Suppressor macrophage treated with lipopolysaccharide for 1 hour (primary cell): ENCODE results near the gene HOPX.
"Not testable (repeated sequence)": the region's sequence is repeated elsewhere in the genome, so short reads cannot be mapped to it uniquely, and the experiment has no call there.

Experiments used
- DNase-seq, 3 donors: peaks; one replicate each; pipeline ENCODE4 v3.0.0-alpha.2; 2020 to 2022

HOPX gene, protein sequence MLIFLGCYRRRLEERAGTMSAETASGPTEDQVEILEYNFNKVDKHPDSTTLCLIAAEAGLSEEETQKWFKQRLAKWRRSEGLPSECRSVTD

DNA sequence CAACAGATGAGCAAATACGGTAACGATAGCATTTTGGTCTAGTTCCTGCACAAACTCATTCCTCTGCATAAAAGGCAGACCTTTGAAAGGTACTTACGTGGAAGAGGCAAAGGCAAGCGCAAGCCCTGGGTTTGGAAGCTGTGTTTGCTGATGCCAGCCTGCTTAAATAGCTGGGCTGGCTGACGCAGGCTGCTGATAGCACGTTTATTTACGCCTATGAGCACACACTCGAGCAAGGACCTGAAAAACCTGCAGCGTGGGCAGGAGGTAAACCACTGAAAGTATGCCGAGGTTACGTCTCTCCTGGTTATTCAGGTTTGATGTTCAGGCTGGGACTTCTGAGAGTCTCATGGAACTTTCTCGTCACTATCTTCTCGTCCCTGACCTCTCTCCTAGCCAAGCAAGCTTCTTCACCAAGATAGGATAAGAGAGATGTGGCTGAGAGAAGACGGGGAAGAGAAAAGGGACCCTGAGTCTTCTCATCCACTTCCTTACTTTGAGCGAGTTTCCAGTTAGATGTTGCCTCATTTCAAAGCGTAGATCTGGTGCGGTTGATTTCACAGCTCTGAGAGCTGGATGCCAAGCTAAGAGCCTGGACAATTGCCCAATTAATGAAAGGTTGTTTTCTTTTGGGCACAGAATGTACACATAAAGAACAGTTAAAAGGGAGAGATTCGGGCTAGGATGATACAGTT is at the start of gene HOPX:
HOPX (minus strand) TSS at position 139 of the 695 bp plus-strand sequence. CDS start 23,480 bp downstream, outside the sequence.
- peak in 1 of 3 donors; percentile 22 for DNase-seq

DNA sequence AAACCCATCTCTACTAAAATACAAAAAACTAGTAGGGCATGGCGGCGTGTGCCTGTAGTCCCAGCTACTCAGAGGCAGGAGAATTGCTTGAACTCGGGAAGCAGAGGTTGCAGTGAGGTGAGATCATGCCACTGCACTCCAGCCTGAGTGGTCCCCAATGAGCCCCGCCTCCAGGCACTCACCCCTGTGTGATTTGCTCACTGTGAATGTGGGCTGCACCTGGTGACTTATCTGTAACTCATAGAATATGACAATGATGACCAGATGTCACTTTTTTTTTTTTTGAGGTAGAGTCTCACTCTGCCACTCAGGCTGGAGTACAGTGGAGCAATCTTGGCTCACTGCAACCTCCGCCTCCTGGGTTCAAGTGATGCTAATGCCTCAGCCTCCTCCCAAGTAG is 49.0 kb upstream of the HOPX start:
- no peak for DNase-seq

DNA sequence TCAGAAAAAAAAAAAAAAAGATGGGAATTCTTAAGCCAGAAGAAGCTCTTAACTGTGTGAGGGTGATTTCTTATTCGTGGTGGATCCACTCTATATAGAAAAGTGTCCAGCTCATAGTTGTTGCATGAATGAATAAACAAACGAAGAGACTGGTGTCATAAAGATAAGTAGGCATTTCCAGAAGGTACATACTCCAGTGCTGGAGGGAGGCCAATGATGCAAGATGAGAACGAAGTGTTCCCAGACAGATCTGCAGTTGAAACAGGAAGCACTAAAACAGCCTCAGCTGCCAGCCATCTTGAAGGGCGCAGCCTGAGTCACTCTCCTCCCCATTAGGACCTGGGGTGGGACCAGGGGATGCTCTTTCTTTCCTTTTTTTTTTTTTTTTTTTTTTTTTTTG is 47.4 kb upstream of the HOPX start:
- peak; percentile 38 to 53 (median 38) for DNase-seq

DNA sequence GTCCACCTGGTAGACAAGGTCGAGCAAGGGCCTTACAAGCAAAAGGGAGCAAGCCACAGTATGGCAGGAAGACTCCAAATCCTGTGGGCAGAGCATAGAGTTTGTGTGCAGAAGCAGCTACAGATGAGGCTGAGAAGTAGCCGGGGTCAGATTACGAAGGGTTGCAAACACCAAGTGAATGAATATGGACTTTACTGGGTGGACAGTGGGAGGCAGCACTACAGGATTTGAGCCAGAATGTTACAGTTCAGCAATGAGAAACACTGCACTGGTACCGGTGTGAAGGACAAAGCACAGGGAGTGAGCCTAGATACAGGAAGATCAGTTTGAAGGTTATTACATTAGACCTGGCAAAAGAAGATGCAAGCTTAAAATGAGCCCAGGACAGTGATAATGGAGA is 46.1 kb upstream of the HOPX start:
- DNase-seq, result no peak

DNA sequence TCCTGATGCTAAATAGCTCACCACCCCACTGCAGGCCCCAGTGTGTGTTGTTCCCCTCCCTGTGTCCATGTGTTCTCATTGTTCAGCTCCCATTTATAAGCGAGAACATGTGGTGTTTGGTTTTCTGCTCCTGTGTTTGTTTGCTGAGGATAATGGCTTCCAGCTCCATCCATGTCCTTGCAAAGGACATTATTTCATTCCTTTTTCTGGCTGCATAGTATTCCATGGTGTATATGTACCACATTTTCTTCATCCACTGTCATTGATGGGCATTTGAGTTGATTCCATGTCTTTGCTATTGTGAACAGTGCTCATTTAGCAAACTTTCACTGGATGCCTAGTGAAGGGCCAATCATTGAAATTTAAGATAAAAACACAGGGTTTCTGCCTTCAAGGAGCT is 45.5 kb upstream of the HOPX start:
- DNase-seq, result not testable (repeated sequence)

DNA sequence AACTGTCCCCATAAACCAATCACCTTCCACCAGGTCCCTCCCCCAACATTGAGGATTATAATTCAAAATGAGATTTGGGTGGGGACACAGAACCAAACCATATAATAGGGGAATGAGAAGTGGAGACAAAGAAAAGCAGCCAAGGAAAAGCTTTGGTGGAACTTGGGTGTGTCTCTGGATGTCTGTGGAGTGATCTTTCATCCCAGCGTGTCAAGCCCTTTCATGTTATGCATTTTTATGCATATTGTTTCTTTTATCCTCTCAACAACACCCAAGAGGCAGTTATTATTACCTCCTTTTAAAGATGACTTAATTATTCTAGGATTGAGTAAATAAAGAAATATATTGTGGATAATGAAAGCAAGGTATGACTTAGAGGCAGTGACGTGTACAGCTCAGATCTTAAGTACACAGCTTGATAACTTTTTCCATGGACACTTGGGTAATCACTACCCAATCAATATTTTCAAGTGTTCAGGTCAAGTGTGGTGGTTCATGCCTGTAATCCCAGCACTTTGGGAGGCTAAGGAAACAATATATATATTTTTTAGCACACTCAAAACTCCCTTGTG is 42.6 kb upstream of the HOPX start:
- DNase-seq, result no peak

DNA sequence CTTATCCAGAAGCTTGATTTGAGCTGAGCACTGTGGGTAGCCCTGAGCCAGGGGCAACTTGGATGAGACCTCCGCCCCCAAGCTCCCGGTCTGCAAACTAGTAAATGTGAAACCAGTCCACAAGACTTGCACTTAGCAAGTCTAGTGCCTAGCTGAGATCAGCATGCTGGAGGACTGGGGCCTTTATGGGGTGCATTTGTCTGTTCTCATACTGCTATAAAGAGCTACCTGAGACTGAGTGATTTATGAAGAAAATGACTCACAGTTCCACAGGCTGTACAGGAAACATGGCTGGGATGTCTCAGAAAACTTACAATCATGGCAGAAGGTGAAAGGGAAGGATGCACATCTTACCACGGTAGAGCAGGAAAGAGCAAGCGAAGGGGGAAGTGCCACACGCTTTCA is 42.1 kb upstream of the HOPX start:
- DNase-seq, result no peak

DNA sequence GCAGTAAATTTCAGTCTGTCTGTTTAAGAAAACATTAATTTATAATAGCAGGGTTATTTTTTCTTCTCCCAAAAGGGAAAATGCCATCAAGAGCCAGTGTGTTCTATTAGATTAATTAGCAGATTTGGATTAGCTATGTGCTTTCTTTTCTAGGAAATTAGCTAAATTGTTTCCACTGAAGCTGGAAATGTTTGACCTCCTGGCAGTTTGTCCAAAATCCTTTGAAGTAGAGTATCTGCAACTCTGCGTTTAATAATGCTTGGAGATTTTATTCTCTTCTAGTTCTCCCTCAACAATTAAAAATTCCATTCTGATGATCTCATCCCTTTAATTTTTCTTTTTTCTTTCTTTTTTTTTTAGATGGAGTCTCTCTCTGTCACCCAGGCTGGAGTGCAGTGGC is 27.1 kb upstream of the HOPX start:
- no peak for DNase-seq

DNA sequence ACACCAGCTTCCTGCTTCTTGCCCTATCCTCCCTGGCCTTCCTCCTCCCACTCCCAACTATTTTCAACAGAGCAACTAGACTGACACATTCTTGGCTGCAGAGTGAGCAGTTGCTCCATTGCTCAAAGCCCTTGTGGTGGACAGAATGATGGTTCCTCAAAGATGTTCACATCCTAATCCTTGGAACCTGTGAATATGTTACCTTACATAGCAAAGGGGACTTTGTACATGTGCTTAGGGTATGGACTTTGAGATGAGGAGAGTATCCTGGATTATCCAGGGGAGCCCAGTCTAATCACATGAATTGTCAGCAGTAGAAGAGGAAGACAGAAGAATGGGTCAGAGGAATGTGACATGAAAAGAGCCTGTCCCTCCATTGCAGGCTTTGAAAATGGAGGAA is 24.9 kb upstream of the HOPX start:
- peak; percentile 28 to 36 (median 32) for DNase-seq

DNA sequence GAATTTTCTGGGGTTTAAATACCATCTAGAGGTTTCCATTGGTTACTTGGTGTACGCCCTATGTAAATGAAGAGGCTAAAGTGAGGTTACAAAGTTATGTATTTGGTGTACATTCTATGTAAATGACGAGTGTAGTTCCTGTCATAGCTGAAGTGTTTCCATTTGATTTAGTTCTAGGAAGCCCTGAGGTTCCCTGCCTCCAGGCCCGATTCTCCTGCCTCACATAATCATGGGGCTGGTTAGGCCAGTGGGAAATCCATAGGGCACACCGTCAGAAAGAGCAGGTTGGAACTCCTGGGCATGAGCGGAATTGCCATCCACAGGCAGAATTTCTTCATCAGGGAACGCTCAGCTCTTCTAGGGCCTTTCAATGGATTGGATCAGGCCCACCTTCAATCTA is 24.2 kb upstream of the HOPX start:
- no peak for DNase-seq

DNA sequence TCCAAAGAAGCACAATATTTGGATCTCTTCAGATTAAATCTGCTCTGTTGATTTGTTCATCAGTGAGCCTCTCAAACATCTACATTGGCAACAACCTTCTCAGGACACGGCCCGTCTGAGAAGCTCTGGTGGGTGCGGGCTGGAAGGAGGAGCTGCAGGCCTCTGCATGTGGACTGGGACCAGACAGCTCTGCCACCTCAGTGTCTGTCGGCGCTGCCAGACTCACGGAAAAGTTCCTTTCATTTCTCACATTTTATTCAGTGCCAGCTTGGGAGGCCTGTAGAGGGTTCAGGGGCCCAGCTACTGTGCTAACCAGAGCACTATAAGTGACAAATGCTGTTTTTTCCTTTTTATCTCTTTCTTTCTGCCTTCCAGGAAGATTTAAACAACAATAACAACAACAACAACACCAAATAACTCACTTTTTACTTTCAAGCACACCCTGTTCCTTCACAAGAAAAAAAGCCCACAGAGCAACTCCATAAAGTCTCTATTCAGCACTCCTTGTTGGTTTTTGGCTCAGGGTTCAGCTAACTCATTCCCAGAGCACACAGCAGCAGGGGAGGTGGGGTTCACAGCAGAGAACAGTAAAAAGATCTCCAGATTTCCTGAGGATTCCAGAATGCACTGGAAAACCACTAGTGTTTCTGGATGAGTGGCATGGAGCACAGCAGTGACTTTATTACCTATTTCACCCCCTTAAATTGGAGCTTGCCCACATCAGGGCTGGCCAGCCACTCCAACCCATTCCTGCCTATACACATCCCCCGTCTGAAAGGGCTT is 23.2 kb upstream of the HOPX start:
- DNase-seq, result no peak

DNA sequence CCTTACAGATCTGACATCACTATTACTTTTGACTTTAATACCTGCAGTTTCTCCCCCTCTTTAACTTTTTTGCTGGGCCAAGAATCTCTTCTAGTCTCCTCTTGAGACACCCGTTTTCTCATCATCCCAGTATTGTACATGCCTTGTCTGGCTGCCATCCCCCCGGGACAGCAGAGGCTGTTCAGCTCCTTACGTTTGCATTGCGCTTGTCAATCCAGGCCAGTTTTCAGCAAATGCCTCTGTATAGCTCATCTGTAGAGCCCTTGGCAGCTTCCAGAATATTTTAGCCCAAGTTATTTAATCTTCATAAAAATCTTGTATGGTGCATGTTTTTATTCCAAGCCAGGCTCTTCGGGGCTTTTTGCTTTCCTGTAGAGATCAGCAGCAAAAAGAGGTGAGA is 22.3 kb upstream of the HOPX start:
- DNase-seq, result no peak

DNA sequence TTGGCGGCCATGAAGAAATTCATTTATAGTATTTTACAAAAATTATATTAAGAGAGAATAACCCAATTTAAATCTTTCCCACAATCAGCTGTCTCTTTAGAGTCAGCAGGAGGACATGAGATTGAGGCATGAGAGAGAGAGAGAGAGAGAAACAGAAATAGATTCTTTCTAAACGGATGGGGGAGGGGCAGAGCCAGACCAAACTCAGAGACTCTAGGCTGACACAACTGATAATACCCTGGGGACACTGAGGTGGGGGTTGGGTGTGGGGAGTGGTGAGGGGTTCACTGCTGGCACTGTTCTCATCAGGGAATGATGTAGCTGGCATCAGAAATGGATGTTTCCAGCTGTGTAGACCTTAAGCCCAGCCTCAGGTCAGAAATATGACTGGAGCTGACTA is 20.5 kb upstream of the HOPX start:
- DNase-seq, result no peak

DNA sequence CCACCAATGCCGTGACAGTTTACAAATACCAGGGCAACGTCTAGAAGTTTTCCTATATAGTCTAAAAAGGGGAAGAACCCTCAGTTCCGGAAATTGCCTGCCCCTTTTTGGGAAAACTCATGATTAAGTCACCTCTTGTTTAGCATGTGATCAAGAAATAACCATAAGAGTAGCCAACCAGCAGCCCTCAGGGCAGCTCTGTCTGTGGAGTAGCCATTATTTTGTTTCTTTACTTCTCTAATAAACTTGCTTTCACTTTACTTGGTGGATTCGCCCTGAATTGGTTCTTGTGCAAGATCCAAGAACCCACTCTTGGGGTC is 20.0 kb upstream of the HOPX start:
- peak; percentile 47 to 66 (median 57) for DNase-seq

DNA sequence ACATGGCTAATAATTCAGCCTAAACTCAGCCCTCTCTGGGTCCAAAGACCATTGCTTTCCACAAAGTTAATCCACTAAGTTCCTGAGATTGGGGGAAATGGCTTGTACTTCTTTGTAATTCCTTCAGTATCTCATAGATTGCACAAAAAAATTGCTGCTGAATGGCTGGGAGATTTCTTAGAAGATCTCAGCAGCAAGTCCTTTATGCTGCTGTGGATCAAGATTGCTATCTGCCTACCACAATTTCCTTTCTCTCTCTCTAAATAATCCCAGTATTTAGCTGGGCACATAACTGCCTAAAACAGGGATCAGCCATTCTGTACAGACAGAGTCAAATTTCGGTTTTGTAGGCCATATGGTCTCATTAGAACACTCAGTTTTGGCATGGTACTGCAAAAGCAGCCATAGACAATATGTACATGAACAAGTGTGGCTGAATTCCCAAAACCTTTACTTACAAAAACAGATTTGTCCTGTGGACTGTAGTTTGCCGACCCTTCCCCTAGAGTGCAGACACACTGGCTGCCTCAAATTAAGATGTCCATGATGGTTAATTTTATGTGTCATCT is 18.5 kb upstream of the HOPX start:
- no peak for DNase-seq

DNA sequence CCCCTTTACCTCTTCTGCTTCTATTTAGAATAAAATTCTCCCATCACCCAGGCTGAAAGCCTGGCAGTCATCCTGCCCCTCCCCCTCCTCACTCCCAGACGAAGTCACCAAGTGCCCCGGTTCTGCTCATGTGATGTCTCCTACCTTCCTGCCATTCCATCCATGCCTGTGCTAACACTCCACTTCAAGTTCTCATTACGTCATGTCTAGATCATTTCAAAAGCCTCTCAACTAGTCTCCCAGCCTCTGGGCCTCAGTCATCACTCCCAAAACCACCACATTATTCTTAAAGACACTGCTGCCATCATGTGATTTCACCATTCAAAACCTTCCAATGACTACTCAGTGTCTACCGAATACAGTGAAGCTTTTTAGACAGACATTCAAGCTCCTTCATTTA is 17.2 kb upstream of the HOPX start:
- no peak for DNase-seq

DNA sequence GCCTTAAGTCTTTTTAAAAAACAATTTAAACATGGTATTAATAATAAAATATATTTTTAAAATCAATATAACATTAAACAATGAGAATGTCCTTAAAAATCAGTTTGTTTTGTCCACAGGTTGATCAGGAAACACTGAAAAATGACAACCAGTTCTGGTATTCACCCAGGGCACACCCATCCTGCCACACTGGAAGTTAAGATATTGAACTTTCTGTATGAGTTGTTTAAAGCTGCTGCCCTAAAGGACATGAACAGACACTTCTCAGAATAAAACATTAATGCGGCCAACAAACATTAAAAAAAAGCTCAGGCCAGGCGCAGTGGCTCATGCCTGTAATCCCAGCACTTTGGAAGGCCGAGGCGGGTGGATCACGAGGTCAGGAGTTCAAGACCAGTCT is 15.0 kb upstream of the HOPX start:
- DNase-seq, result no peak

DNA sequence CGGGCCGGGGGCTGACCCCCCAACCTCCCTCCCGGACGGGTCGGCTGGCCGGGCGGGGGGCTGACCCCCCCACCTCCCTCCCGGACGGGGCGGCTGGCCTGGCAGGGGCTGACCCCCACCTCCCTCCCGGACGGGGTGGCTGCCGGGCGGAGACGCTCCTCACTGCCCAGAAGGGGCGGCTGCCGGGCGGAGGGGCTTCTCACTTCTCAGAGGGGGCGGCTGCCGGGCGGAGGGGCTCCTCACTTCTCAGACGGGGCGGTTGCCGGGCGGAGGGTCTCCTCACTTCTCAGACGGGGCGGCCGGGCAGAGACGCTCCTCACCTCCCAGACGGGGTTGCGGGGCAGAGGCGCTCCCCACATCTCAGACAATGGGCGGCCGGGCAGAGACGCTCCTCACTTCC is 12.4 kb upstream of the HOPX start:
- not testable (repeated sequence) for DNase-seq

DNA sequence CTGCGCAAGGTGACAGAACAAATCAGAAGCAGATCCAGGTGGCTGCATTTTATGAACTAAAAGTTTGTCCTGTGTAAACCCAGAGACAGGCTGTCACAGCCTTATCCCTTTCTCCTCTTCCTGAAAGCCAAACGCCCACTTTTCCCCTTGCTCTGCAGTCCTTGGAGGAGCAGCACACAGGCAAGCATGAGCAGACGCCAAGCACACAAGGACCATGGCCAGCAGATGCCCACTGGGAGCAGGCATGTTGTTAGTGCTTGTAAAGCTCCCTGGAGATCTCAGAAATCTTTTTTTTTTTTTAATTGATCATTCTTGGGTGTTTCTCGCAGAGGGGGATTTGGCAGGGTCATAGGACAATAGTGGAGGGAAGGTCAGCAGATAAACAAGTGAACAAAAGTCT is 11.5 kb upstream of the HOPX start:
- no peak for DNase-seq

DNA sequence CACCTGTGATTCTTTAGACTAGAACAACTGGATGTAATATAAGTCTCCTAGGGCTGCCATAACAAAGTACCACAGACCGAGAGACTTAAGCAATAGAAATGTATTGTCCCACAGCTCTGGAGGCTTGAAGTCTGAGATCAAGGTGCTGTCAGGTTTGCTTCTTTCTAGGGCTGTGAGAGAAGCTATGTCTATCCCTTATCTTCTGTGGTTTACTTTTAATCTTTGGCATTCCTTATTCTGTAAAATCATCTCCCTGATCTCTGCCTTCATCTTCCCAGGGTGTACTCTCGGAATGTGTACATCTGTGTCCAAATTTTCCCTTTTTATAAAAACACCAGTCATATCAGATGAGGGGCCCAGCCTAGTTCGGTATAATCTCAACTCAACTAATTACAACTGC is 10.3 kb upstream of the HOPX start:
- no peak for DNase-seq

DNA sequence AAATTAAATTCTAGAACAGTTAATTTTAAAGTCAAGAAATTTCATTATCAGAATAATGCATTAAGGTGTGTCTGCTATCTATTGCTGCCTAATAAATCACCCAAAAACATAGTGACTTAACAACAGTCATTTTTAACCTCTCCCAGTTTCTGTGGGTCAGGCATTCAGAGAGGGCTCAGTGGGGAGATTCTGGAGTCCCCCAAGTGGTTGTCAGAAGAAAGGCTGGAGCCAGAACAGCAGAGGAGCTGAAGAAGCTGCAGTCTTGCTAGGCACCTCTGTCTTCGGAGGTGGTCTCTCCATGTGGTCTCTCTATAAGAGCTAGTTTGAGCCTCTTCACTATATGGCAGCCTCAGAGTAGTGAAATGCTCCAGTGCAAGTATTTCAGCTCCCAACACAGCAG is 9.3 kb upstream of the HOPX start:
- no peak for DNase-seq

DNA sequence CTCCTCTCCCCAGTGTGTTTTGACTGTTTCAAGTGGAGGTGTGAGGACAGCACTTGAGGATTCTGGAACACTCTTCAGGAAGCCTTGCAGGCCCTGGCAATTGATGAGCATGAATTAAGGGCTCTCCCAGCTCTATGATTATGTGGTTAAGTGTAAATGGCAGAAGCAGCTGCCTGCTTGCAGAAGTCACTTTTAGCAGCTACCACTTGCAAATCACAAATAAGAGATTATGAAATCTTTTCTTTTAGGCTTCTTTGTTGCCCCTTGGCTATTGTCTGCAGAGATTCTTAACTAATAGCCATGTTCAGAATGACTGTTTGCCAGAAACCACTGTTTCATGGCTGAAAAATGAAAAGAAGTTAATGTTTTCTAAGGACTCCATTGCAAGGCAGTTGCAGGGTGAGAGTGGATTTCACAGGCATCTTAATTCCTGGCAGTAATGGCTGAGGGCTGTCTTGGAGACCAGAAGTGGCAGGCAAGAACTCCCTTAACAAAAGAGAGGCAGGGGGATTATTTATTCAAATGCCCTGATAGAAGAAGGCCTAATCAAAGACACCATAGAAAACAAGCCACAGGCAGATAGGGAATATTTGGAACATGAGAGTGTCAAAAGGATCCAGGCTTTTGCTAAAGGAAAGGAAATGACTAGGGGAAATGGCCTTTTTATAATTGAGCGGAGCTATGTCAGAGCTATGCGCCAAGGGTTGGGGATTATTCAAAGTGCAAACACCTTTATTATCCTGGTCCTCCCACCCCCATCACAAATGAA is 8.3 kb upstream of the HOPX start:
- DNase-seq, result no peak

DNA sequence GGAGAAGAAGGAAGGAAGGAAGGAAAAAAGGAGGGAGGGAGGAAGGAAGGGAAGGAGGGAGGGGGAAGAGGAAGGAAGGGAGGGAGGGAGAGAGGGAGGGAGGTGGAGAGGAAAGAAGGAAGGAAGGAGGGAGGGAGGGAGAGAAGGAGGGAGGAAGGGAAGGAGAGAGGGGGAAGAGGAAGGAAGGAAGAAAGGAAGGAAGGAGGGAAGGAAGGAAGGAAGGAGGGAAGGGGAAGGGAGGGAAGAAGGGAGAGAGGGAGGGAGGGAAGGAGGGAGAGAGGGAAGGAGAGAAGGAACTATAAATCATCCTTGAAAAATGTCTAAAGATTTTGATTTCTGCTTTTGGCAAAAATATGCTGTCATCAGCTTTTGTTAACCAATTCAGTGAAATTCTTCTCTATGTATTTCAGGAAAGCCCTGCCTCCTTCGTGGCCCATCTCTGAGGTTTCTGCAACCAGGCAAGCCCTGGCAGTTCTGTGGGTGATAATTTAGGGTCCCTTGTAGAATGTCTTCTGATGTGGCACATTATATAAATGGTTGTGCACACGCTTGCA is 7.1 kb upstream of the HOPX start:
- no peak for DNase-seq
